Cardiac septum (tissue), 1 donor: ENCODE data around the gene MTHFS. TPM values are rescaled to one million over a fixed set of nuclear protein-coding genes. Genes with fewer than 3 reads are reported as not detected.

ENCODE experiments used
- DNase-seq: peaks from one replicate; pipeline ENCODE4 v3.0.0-alpha.2; 2020; ENCODE audit warnings: low spot score
- intact Hi-C: fragments of 100-400 bp; cut with DNase I; formaldehyde crosslinking; loops from one replicate; pipeline ENCODE4 v1.14.0; 2022
- total RNA-seq: library from RNA; stranded (reverse); fragmentation: NEBNext Ultra II Directional; extraction: Animal tissue kit (Norgen Biotek cat#: 25700); gene quantifications from one replicate; pipeline ENCODE4 v1.2.1, GENCODE V29; 2021
- donor health status: DM: no; HTN: no; CAD: no.

The MTHFS gene
- total RNA-seq, 1 donor from 2014 or later, result 16.7 TPM

DNA sequence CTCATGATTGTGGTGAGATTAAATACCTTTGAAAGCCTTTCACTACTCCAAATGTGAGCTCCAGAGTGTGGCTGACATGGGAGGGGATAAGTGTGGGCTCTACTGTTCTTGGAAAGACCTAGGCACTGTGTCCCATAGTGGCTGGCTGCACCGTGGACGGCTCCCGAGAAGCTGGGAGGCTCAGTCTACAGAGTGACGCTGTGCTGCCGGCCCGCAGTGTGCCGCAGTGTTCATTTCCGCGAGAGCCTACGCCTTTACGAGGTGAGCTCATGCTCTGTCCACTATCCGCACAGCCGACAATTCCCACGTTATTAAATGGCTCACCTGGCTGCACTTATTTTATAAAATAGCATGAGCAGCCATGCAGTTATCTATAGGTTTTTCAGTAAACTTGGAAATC is 66.9 kb downstream of the MTHFS start:
- DNase-seq, result no peak
- intact Hi-C loops, result no loop called here

DNA sequence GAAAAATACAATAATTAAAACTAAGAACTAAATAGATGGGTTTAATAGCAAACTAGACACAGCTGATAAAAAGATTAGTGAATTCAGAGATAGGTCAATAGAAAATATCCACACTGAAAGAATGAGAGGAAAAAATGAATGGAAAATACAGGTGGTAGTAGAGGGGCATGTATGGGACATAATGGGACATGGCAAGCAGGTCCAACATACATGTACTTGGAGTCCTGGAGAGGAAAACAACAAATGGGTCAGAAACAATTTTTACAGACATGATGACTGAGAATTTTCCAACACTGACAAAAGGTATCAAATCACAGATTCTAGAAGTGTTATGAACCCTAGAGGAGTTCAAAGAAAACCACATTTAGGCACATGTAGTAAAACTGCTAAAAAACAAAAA is 68.4 kb downstream of the MTHFS start:
- no peak for DNase-seq
- intact Hi-C loops, result no loop called here

DNA sequence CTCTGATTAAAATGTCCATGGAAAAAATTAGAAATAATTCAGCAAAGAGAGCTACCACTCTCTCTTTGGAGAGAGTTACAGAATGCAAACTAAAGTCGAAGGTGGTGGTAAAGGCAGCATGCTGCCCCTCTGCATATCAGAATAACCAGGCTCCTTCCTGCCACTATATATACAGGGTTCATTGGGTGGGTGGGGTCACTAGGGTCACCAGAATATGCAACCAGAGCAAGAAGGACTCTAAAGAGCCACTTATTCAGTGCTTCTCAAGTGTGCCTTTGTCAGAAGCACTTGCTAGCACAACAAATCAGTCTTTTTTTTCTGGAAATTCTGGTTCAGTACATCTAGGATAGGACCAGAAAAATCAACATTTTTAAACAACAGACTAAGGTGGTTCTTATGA is 70.0 kb downstream of the MTHFS start:
- intact Hi-C loops, result no loop called here
- no peak for DNase-seq

DNA sequence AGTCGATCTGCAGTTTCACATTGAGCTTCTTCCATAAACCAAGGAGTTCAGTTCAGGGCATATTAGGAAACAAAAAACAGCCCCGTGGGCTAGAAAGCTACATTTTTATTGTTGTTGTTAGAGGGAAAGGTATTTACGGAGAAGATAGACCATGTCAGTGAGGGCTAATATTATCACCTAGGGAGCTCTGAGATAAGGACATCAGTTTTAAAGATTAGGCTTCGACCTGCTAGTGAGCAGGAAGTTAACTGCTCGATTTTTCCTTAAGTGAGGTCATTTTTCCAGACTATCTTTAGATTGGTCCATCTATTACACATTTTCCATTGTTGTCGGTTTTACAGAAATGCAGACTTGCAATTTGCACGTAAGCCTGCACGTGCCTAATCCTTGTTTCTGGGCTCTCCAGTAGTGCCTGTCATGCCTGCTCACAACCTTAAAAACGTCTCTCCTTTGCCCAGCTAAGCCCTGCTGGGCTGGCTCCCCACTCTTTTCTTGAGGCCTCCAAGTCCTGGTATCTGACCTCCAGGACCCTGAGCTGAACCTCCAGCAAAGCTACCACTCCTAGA is 72.6 kb downstream of the MTHFS start:
- DNase-seq, result no peak
- intact Hi-C loops, result no loop called here

DNA sequence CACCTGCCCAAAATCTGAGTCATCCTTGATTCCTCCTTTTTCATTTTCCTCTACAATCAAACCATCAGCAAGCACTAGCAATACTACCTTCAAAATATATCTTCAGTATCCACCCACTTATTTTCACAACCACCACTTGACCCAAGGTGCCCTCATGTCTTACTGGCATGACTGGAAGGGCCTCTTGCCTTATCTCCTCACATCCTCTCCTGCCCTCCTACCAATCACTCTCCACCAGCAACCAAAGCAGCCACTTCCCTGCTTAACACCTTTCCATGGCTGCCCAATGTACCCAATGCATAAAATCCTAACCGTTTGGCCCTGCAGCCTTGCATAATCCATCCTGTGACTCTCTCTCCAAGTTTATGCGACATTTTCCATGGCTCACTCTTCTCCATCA is 76.0 kb downstream of the MTHFS start:
- intact Hi-C loops, result no loop called here
- no peak for DNase-seq

DNA sequence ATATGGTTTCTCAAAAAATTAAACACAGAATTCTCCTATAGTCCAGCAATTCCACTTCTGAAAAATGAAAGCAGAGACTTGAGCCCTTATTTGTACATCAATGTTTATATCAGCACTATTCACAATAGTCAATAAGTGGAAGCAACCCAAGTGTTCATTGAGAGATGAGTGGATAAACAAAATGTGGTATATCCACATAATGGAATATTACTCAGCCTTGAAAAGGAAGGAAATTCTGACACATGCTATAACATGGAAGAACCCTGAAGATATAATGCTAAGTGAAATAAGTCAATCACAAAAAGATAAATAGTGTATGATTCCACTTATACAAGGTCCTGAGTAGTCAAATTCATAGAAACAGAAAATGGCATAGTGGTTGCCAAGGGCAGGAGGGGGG is 76.6 kb downstream of the MTHFS start:
- intact Hi-C loops, result no loop called here
- no peak for DNase-seq

DNA sequence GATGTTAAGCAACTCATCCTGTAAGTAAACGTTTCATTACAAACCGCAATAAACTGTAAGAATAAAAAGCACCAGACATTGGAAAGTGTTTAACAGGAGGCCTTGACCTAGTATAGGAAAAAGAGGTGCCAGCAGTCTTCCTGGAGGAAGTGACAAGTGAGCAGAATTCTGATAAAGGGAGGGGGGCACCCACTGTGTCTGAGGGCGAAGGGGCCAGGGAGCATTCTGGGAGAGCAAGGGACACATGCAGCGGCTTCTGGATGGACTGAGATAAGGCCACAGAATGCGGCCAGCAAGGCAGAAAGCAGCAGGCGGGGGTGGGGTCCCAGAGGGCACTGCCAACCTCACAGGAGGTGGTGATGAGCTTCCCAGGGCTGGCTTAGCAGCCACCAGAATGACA is 80.2 kb downstream of the MTHFS start:
- intact Hi-C loops, result no loop called here
- DNase-seq, result no peak

DNA sequence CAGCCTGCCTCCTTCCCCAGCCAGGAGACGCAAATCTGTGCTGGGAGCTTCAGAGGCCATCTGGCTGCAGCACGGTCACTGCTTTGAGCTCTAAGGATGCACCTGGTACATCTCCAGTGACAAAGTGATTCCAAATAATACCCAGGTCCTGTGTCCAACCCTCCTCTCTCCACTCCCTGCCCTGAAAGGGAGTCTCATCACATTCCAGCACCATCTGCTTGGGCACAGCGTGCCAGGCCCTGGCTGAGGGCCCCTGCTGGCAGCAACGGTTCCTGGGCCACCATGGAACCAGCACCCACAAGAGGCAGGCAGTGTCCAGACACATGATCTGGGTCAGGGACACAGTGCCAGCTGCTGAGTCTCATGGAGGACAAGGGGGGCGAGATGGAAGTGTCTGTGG is 81.3 kb downstream of the MTHFS start:
- intact Hi-C loops, result no loop called here
- no peak for DNase-seq

DNA sequence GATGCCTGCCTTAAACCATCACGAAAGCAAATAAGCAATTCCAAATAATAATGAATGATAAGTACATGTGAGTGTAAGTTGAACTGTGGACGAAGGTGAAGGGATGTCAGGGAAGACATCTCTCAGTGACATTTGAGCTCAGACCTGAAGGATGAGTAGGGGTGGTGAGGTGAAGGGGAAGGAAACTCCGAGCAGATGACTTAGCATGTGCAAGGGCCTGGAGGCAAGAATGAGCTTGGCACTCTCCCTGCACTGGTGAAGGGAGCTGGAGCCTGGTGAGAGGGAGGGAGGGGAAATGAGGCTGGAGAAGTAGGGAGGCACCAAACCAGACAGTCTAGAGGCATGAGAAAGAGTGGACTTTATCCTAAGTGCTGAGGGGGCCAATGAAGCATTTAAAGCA is 84.3 kb downstream of the MTHFS start:
- DNase-seq, result no peak
- intact Hi-C loops, result no loop called here

DNA sequence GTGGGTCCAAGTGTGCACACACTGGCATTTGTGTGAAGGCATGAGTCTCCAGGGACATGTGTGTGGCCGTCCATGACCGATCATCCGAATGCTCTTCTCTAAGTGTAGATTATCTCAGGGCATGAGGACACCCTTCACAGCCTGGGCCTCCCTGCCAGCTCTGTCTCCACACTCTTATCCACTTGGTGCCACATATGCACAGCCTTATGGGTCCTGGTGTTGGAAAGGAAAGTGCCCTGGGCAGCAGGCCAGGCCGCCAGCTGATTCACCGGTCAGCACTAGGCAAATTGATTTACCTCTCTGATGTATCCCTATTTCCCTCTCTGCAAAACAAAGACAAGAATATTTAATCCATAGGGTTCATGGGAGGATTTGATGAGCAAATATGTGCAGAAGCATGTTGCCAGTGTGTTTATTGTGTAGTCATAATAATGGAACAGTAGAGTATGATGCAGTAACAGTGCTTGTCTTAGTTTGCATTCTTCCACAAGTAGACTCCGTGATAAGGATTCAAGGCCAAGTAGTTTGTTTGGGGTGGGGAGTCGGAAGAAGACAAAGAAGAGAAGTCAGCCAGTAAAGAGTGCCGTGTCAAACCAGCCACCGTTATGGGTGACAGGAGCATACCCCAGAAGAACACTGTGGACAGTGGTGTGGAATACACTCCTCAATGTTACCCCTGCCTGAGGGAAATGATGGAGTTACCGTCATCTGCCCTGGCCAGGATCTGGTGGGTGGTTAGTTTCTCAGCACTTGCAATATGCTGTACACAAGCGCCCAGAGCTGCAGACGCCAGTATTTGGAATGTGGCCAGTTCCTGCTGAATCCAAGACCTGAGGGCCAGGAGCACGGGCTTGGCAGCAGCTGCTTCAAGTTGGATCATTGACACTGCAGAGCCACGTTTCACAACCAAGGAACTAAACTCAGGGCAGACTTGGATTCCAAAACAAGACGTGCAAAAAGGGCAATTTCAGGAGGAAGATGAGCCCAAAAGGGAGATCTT is 85.1 kb downstream of the MTHFS start:
- DNase-seq, result peak; percentile 77
- intact Hi-C loops, result no loop called here

DNA sequence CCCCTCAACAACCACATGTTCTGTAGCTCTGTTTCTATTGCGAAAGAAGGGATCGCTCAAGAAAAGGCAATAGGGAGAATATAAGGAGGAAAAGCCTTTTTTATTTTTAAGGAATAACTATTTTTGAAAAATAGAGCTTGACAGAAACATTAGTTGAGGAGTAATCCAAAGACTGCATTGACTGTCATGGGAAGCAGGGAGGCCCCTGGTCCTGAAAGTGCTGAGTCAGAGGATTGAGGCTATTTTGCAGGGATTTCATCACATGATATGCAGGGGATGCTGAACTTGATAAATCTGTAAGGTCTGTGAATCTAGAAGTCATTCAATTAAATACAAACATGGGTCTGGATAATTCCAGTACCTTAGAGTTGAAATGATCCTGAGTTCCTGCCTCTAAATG is 92.0 kb downstream of the MTHFS start:
- no peak for DNase-seq
- intact Hi-C loops, result no loop called here

DNA sequence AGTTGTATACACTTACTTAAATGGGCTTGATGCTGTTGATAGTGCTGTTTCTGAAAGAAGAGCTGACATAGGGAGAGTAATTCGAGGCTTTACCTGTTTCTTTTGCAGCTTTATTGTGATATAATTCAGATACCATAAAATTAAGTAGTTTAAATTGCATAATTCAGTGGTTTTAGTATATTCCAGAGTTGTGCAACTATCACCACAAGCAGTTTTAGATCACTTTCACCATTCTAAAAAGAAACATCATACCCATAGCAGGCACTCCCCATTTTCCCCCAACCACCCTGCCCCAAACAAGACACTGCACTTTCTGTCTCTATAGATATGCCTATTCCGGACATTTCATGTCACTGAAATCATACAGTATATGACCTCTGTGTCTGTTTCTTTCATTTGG is 98.5 kb downstream of the MTHFS start:
- intact Hi-C loops, result no loop called here
- DNase-seq, result no peak

Other genes starting within 250 kb of the MTHFS start
- gene BCL2A1, start 74.2 kb upstream of the MTHFS start, total RNA-seq, result 1.1 TPM
- 64.8 TPM for gene ZFAND6, start 162.7 kb upstream of the MTHFS start, total RNA-seq